Measurements from ENCODE around the gene MICB.

MICB gene

DNA sequence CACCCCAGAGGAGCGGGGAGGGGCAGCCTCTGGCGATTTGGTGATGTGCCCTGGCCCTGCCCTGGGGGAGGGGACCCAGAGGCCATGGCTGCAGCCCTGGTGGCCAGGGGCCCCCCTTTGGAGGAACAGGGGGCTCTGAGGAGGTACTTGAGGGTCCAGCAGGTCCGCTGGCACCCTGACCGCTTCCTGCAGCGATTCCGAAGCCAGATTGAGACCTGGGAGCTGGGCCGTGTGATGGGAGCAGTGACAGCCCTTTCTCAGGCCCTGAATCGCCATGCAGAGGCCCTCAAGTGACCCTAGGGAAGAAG is 60.3 kb downstream of the MICB start:
- peaks cover 29% of the 10 kb centered on the region; the same call in 1 of the 2 replicates for H3K79me2 ChIP-seq (ENCODE audit: insufficient read depth, low read length)
- H3K9ac ChIP-seq (ENCODE audit: low read depth, low read length, poor library complexity, severe bottlenecking) = peak overlapping the region; percentile 69
- no peak overlapping the region for H2AFZ ChIP-seq (ENCODE audit: low read length)
- H3K27me3 ChIP-seq (ENCODE audit: insufficient read depth, low read length, poor library complexity, severe bottlenecking) = no peaks in the 10 kb centered on the region
- no peak overlapping the region for H3K4me3 ChIP-seq (ENCODE audit: low read length, poor library complexity, severe bottlenecking)
- no peaks in the 10 kb centered on the region for H3K9me2 ChIP-seq (replicated peaks; ENCODE audit: low read depth, low read length)
- H3K9me3 ChIP-seq (ENCODE audit: insufficient read depth, low read depth, low read length) = no peaks in the 10 kb centered on the region
- peaks cover 18% of the 10 kb centered on the region for H3F3A ChIP-seq (ENCODE audit: low read depth)
- no peaks in the 10 kb centered on the region for H4K20me1 ChIP-seq (ENCODE audit: insufficient read depth, low read length, poor library complexity, severe bottlenecking)
- peaks cover 74% of the 10 kb centered on the region for H3K4me1 ChIP-seq (ENCODE audit: insufficient read depth, low read length, poor library complexity, severe bottlenecking)
- H3K4me2 ChIP-seq (ENCODE audit: low read depth, low read length, poor library complexity, severe bottlenecking) = peak overlapping the region; percentile 78
- peaks cover 3% of the 10 kb centered on the region; the same call in 1 of the 2 replicates for H3K36me3 ChIP-seq (ENCODE audit: insufficient read depth, low read length)
- no peak for TF ChIP-seq EZH2phosphoT487 (IDR thresholded peaks at IDR 0.05; ENCODE audit: borderline replicate concordance)
- TF ChIP-seq, protein P1, sequence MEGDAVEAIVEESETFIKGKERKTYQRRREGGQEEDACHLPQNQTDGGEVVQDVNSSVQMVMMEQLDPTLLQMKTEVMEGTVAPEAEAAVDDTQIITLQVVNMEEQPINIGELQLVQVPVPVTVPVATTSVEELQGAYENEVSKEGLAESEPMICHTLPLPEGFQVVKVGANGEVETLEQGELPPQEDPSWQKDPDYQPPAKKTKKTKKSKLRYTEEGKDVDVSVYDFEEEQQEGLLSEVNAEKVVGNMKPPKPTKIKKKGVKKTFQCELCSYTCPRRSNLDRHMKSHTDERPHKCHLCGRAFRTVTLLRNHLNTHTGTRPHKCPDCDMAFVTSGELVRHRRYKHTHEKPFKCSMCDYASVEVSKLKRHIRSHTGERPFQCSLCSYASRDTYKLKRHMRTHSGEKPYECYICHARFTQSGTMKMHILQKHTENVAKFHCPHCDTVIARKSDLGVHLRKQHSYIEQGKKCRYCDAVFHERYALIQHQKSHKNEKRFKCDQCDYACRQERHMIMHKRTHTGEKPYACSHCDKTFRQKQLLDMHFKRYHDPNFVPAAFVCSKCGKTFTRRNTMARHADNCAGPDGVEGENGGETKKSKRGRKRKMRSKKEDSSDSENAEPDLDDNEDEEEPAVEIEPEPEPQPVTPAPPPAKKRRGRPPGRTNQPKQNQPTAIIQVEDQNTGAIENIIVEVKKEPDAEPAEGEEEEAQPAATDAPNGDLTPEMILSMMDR (conservative IDR thresholded peaks at IDR 0.05; ENCODE audit: low read length) = no peak

GRCh38 chr6:31558631-31559500 is 60.9 kb downstream of the MICB start:
- peak overlapping the region; percentile 78 for H3K4me2 ChIP-seq (ENCODE audit: low read depth, low read length, poor library complexity, severe bottlenecking)
- H3K79me2 ChIP-seq (ENCODE audit: insufficient read depth, low read length) = peaks cover 29% of the 10 kb centered on the region; the same call in 1 of the 2 replicates
- H3K4me3 ChIP-seq (ENCODE audit: low read length, poor library complexity, severe bottlenecking) = peak overlapping the region; percentile 60
- H3K36me3 ChIP-seq (ENCODE audit: insufficient read depth, low read length) = peaks cover 3% of the 10 kb centered on the region; the same call in 1 of the 2 replicates
- peak overlapping the region; percentile 69 for H3K9ac ChIP-seq (ENCODE audit: low read depth, low read length, poor library complexity, severe bottlenecking)
- H4K20me1 ChIP-seq (ENCODE audit: insufficient read depth, low read length, poor library complexity, severe bottlenecking) = no peaks in the 10 kb centered on the region
- H3K4me1 ChIP-seq (ENCODE audit: insufficient read depth, low read length, poor library complexity, severe bottlenecking) = peaks cover 80% of the 10 kb centered on the region
- H3K27me3 ChIP-seq (ENCODE audit: insufficient read depth, low read length, poor library complexity, severe bottlenecking) = no peaks in the 10 kb centered on the region
- H3K9me3 ChIP-seq (ENCODE audit: insufficient read depth, low read depth, low read length) = no peaks in the 10 kb centered on the region
- H3F3A ChIP-seq (ENCODE audit: low read depth) = peaks cover 18% of the 10 kb centered on the region
- H3K9me2 ChIP-seq (replicated peaks; ENCODE audit: low read depth, low read length) = no peaks in the 10 kb centered on the region
- TF ChIP-seq EZH2phosphoT487 (IDR thresholded peaks at IDR 0.05; ENCODE audit: borderline replicate concordance) = no peak
- TF ChIP-seq, protein P1 (conservative IDR thresholded peaks at IDR 0.05; ENCODE audit: low read length) = no peak
- no peak overlapping the region for H2AFZ ChIP-seq (ENCODE audit: low read length)

DNA sequence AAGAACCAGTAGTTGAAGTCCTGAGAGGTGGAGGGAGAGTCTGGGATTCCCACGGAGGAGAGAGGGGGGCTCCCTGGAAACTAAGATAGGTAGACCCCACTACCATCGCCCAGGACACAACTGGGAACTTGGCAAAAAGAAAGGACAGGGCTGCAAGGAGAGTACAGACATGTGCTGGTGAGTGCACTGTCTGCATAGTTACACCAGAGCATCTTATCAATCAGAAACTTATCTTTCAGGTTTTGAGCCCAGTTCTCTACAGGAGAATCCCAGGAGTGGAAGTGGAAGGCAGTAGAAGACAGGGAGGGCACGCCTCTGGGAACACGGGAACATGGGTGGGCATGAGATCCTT is 61.6 kb downstream of the MICB start:
- no peaks in the 10 kb centered on the region for H3K27me3 ChIP-seq (ENCODE audit: insufficient read depth, low read length, poor library complexity, severe bottlenecking)
- TF ChIP-seq, protein P1 (conservative IDR thresholded peaks at IDR 0.05; ENCODE audit: low read length) = no peak
- TF ChIP-seq EZH2phosphoT487 (IDR thresholded peaks at IDR 0.05; ENCODE audit: borderline replicate concordance) = no peak
- H3K9me3 ChIP-seq (ENCODE audit: insufficient read depth, low read depth, low read length) = no peaks in the 10 kb centered on the region
- peak overlapping the region; percentile 78 for H3K4me2 ChIP-seq (ENCODE audit: low read depth, low read length, poor library complexity, severe bottlenecking)
- H3K4me3 ChIP-seq (ENCODE audit: low read length, poor library complexity, severe bottlenecking) = peak overlapping the region; percentile 60
- peaks cover 81% of the 10 kb centered on the region for H3K4me1 ChIP-seq (ENCODE audit: insufficient read depth, low read length, poor library complexity, severe bottlenecking)
- H2AFZ ChIP-seq (ENCODE audit: low read length) = no peak overlapping the region
- H3K9me2 ChIP-seq (replicated peaks; ENCODE audit: low read depth, low read length) = no peaks in the 10 kb centered on the region
- H3F3A ChIP-seq (ENCODE audit: low read depth) = peaks cover 15% of the 10 kb centered on the region
- H3K79me2 ChIP-seq (ENCODE audit: insufficient read depth, low read length) = peaks cover 29% of the 10 kb centered on the region; the same call in 1 of the 2 replicates
- peak overlapping the region; percentile 69 for H3K9ac ChIP-seq (ENCODE audit: low read depth, low read length, poor library complexity, severe bottlenecking)
- H4K20me1 ChIP-seq (ENCODE audit: insufficient read depth, low read length, poor library complexity, severe bottlenecking) = no peaks in the 10 kb centered on the region
- peaks cover 3% of the 10 kb centered on the region; the same call in 1 of the 2 replicates for H3K36me3 ChIP-seq (ENCODE audit: insufficient read depth, low read length)
